ENCODE data around the gene SLX4IP. TPM values are rescaled to one million over a fixed set of nuclear protein-coding genes. Genes with fewer than 3 reads are reported as not detected.

The SLX4IP gene
- polyA plus RNA-seq, 3 donors = 0.76 to 2.5 (median 1.1) TPM

DNA sequence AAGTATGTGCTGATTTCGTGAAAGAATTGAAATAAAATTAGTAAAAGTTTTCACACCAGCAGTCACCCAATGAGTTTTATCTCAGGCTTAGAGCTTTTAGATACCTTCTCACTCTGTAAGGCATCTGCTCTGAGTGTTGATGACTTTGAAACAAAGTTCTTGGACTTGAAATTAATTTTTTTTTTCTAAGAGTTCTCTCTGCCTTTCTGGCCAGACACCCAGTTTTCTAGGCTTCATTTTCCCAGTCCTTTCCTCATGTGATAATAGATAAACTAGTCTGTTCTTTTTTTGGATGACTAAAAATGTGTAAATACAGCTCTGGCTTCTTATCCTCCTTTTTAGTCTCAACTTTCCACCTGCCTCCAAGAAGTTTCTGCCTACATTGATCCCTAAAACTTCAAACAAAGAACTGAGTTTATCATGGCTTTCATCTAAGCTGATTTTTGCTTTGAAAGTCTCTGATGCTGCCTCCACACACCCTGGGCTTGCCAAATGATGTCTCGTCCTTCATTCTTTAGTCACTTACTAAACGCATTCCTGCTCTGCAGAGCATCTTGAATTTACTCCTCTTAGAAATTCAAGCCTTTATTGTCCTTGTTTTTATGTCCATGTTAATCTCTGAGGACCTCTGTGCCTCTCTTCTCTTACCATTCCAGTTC lies 32.7 kb downstream of the SLX4IP start:
- TF ChIP-seq, protein P1, sequence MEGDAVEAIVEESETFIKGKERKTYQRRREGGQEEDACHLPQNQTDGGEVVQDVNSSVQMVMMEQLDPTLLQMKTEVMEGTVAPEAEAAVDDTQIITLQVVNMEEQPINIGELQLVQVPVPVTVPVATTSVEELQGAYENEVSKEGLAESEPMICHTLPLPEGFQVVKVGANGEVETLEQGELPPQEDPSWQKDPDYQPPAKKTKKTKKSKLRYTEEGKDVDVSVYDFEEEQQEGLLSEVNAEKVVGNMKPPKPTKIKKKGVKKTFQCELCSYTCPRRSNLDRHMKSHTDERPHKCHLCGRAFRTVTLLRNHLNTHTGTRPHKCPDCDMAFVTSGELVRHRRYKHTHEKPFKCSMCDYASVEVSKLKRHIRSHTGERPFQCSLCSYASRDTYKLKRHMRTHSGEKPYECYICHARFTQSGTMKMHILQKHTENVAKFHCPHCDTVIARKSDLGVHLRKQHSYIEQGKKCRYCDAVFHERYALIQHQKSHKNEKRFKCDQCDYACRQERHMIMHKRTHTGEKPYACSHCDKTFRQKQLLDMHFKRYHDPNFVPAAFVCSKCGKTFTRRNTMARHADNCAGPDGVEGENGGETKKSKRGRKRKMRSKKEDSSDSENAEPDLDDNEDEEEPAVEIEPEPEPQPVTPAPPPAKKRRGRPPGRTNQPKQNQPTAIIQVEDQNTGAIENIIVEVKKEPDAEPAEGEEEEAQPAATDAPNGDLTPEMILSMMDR (IDR thresholded peaks at IDR 0.05) = no peak
- no peak for DNase-seq
- peaks cover 10 to 26% (median 22%) of the 10 kb centered on the region in 7 donors for H3K9me3 Mint-ChIP-seq
- H3K36me3 ChIP-seq (replicated peaks in 1 of 2; ENCODE audit: control insufficient read depth in 1 of 2, insufficient read depth in 2 of 2, low read length in 2 of 2) = no peaks in the 10 kb centered on the region
- H4K20me1 ChIP-seq (ENCODE audit: insufficient read depth, low read length) = no peaks in the 10 kb centered on the region
- H3K27ac Mint-ChIP-seq = no peak overlapping the region
- intact Hi-C loops (cut with micrococcal nuclease) = no loop called here
- H3K36me3 Mint-ChIP-seq = peaks cover 11 to 28% of the 10 kb centered on the region in 2 donors
- H3K9me3 ChIP-seq (replicated peaks in 1 of 2; ENCODE audit: control insufficient read depth in 1 of 2, insufficient read depth in 1 of 2, low read length in 2 of 2) = peaks cover 17% of the 10 kb centered on the region in 2 donors
- H3K27me3 Mint-ChIP-seq (ENCODE audit: low read depth in 3 of 3) = peaks cover 0 to 2% (median 0%) of the 10 kb centered on the region in 3 donors
- peaks cover 27% of the 10 kb centered on the region for H3K4me1 Mint-ChIP-seq
- H3K4me1 ChIP-seq (ENCODE audit: control insufficient read depth in 1 of 2, insufficient read depth in 2 of 2, low read length in 2 of 2) = peaks cover 17 to 24% of the 10 kb centered on the region in 2 donors
- H3K4me3 ChIP-seq (replicated peaks in 1 of 3; ENCODE audit: low read depth in 2 of 3, low read length in 3 of 3) = no peak overlapping the region
- H3K27me3 ChIP-seq (ENCODE audit: control insufficient read depth in 2 of 2, insufficient read depth in 2 of 2, low read length in 2 of 2) = no peaks in the 10 kb centered on the region
- H3K4me2 ChIP-seq (replicated peaks; ENCODE audit: extremely low read depth, low read length, poor library complexity, severe bottlenecking) = no peak overlapping the region
- H3K79me2 ChIP-seq (ENCODE audit: insufficient read depth, low read length) = peaks cover 6% of the 10 kb centered on the region
- H3K4me3 Mint-ChIP-seq = no peak overlapping the region
- H3K9ac ChIP-seq (ENCODE audit: insufficient read depth, low read length, poor library complexity, severe bottlenecking) = no peak overlapping the region
- WGBS (ENCODE audit: insufficient coverage) = 40% methylated on average over 2 of the region's 3 CpGs
- H3K27ac ChIP-seq (ENCODE audit: low read depth in 1 of 2, low read length in 2 of 2) = no peak overlapping the region
- H2AFZ ChIP-seq (ENCODE audit: insufficient read depth, low read depth, low read length, poor library complexity, severe bottlenecking) = no peak overlapping the region

DNA sequence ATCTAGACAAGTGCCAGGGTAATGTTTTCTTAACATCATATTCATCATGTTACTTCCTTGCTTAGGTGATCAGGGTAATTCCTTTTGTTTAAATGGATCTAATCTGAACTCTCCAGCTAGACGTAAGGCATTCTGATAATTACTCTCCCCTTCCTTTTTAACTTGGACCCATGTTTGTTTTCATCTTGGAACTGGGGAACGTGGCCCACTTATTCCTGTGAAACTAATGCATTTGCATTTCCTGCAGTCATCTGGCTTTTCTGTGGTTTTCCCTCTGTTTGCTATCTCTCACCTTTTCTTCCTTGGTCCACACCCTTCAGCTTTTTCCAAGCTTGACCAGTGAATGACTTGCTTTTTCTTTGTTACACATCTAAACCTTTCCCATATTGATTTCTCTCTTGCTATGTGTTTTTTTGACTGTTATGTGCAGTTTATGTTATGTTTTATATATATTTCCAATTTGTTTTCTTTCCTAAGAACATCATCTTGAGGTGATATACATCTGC lies 33.3 kb downstream of the SLX4IP start:
- Histone ChIP-seq H3K36me3 (replicated peaks in 1 of 2; ENCODE audit: control insufficient read depth in 1 of 2, insufficient read depth in 2 of 2, low read length in 2 of 2) (no peaks in the 10 kb centered on the region), H3K4me3 (replicated peaks in 1 of 3; ENCODE audit: low read depth in 2 of 3, low read length in 3 of 3) (no peak overlapping the region), H3K79me2 (ENCODE audit: insufficient read depth, low read length) (peaks cover 6% of the 10 kb centered on the region), H4K20me1 (ENCODE audit: insufficient read depth, low read length) (no peaks in the 10 kb centered on the region), H3K9me3 (replicated peaks in 1 of 2; ENCODE audit: control insufficient read depth in 1 of 2, insufficient read depth in 1 of 2, low read length in 2 of 2) (peaks cover 14% of the 10 kb centered on the region in 2 donors), H3K9ac (ENCODE audit: insufficient read depth, low read length, poor library complexity, severe bottlenecking) (no peak overlapping the region), H3K4me1 (ENCODE audit: control insufficient read depth in 1 of 2, insufficient read depth in 2 of 2, low read length in 2 of 2) (peaks cover 17 to 24% of the 10 kb centered on the region in 2 donors), H3K27ac (ENCODE audit: low read depth in 1 of 2, low read length in 2 of 2) (no peak overlapping the region), H2AFZ (ENCODE audit: insufficient read depth, low read depth, low read length, poor library complexity, severe bottlenecking) (no peak overlapping the region), H3K4me2 (replicated peaks; ENCODE audit: extremely low read depth, low read length, poor library complexity, severe bottlenecking) (no peak overlapping the region), H3K27me3 (ENCODE audit: control insufficient read depth in 2 of 2, insufficient read depth in 2 of 2, low read length in 2 of 2) (no peaks in the 10 kb centered on the region)
- TF ChIP-seq, protein P1 (IDR thresholded peaks at IDR 0.05) = no peak
- peaks cover 0 to 2% (median 0%) of the 10 kb centered on the region in 3 donors for H3K27me3 Mint-ChIP-seq (ENCODE audit: low read depth in 3 of 3)
- H3K36me3 Mint-ChIP-seq = peaks cover 11 to 24% of the 10 kb centered on the region in 2 donors
- peaks cover 7 to 20% (median 17%) of the 10 kb centered on the region in 7 donors for H3K9me3 Mint-ChIP-seq
- no peak overlapping the region for H3K4me3 Mint-ChIP-seq
- DNase-seq = no peak
- peaks cover 23% of the 10 kb centered on the region for H3K4me1 Mint-ChIP-seq
- intact Hi-C loops (cut with micrococcal nuclease) = no loop called here
- H3K27ac Mint-ChIP-seq = peak overlapping the region in 2 of 7 donors; percentile 64 to 78
- WGBS (ENCODE audit: insufficient coverage) = 71% methylated on average over 2 of the region's 2 CpGs

All from CD14-positive monocyte (primary cell).